Fibroblast of mammary gland (primary cell): ENCODE data around the gene SGTA.
"Not testable (repeated sequence)": the region's sequence is repeated elsewhere in the genome, so short reads cannot be mapped to it uniquely, and the experiment has no call there.

Experiments
- DNase-seq: peaks from one replicate; pipeline ENCODE4 v3.0.0-alpha.2; 2010; ENCODE audit warnings: low read depth
- H3K4me3 ChIP-seq: 2 replicates; pipeline ENCODE4 v1.5.1; 2011; ENCODE audit warnings: low read depth, mild to moderate bottlenecking, low read length, moderate library complexity; ENCODE audit not compliant: control insufficient read depth
- CTCF ChIP-seq: conservative IDR thresholded peaks from 2 replicates; pipeline ENCODE4 v1.5.1; 2011; ENCODE audit warnings: low read depth, low read length, inconsistent platforms; ENCODE audit not compliant: control insufficient read depth, insufficient read depth

Gene SGTA

GRCh38 chr19:2820112-2820702 is 37.1 kb upstream of the SGTA start:
- peak overlapping the region; percentile 58 for H3K4me3 ChIP-seq
- TF ChIP-seq CTCF: no peak
- no peak for DNase-seq

GRCh38 chr19:2819540-2820111 is 36.6 kb upstream of the SGTA start, which contains the start of gene ZNF554:
ZNF554 (plus strand) TSS chr19:2819868; CDS start chr19:2820072, 204 bp downstream.
- peak within 1 kb of the TSS; percentile 58 for H3K4me3 ChIP-seq
- TF ChIP-seq CTCF: peak; percentile 77
- DNase-seq: peak; percentile 93

- DNase-seq: peak; percentile 40
Measured at GRCh38 chr19:2817237-2817829, 34.3 kb upstream of the SGTA start.

GRCh38 chr19:2816641-2817040 is 33.6 kb upstream of the SGTA start:
- TF ChIP-seq CTCF: no peak
- H3K4me3 ChIP-seq: no peak overlapping the region
- DNase-seq: no peak

More at GRCh38 chr19:2817237-2817829, 34.3 kb upstream of the SGTA start:
- not testable (repeated sequence) for H3K4me3 ChIP-seq

- TF ChIP-seq CTCF: no peak
- DNase-seq: no peak
- H3K4me3 ChIP-seq: no peak overlapping the region
Measured at GRCh38 chr19:2815923-2816322, 32.9 kb upstream of the SGTA start.

- no peak overlapping the region for H3K4me3 ChIP-seq
- TF ChIP-seq CTCF: no peak
- DNase-seq: no peak
Measured at GRCh38 chr19:2815191-2815614, 32.1 kb upstream of the SGTA start.

- TF ChIP-seq CTCF: no peak
- no peak overlapping the region for H3K4me3 ChIP-seq
- no peak for DNase-seq
Measured at GRCh38 chr19:2814426-2814825, 31.4 kb upstream of the SGTA start.
